ENCODE measurements around the gene AFG3L2. TPM values are rescaled to one million over a fixed set of nuclear protein-coding genes. Genes with fewer than 3 reads are reported as not detected.
A peak's percentile ranks its signal among the peaks of the same experiment; 100 is the strongest.

AFG3L2 gene
- total and polyA plus RNA-seq, 7 donors, result 88.8 to 163 (median 106) TPM

GRCh38 chr18:12330766-12331165, 46.3 kb downstream of the AFG3L2 start:
- Histone ChIP-seq H3K27ac (no peak overlapping the region), H3K4me1 (peaks cover 10% of the 10 kb centered on the region), H3K9me3 (no peaks in the 10 kb centered on the region), H3K4me3 (no peak overlapping the region), H3K36me3 (ENCODE audit: insufficient read depth in 1 of 2, low read depth in 1 of 2) (peaks cover 18 to 88% of the 10 kb centered on the region in 2 donors), H3K27me3 (ENCODE audit: insufficient read depth in 3 of 3, low read length in 2 of 3) (no peaks in the 10 kb centered on the region)
- intact Hi-C loops (cut with DNase I), result no loop called here
- WGBS, 3 donors, result 88 to 92% (median 89%) methylated on average over 4 of the region's 4 CpGs
- DNase-seq, result no peak
- no peak for TF ChIP-seq CTCF (IDR thresholded peaks at IDR 0.05)
- ATAC-seq, result no peak

GRCh38 chr18:12329125-12329698, 47.8 kb downstream of the AFG3L2 start:
- Histone ChIP-seq H3K9me3 (no peaks in the 10 kb centered on the region), H3K27ac (no peak overlapping the region), H3K4me3 (no peak overlapping the region), H3K36me3 (ENCODE audit: insufficient read depth in 1 of 2, low read depth in 1 of 2) (peaks cover 22 to 88% of the 10 kb centered on the region in 2 donors), H3K4me1 (peaks cover 10% of the 10 kb centered on the region), H3K27me3 (ENCODE audit: insufficient read depth in 3 of 3, low read length in 2 of 3) (no peaks in the 10 kb centered on the region)
- WGBS, 3 donors, result 86 to 88% (median 88%) methylated on average over 11 of the region's 11 CpGs
- ATAC-seq (no peak), DNase-seq (no peak)
- TF ChIP-seq CTCF (IDR thresholded peaks at IDR 0.05), result no peak
- intact Hi-C loops (cut with DNase I), result no loop called here

- Histone ChIP-seq H3K27ac (no peak overlapping the region), H3K27me3 (ENCODE audit: insufficient read depth in 3 of 3, low read length in 2 of 3) (no peaks in the 10 kb centered on the region), H3K36me3 (ENCODE audit: insufficient read depth in 1 of 2, low read depth in 1 of 2) (peaks cover 22 to 87% of the 10 kb centered on the region in 2 donors), H3K4me3 (no peak overlapping the region), H3K9me3 (no peaks in the 10 kb centered on the region), H3K4me1 (peaks cover 10% of the 10 kb centered on the region)
- ATAC-seq, result peak in 3 of 4 donors; percentile 8 to 12 (median 11)
- 73 to 82% (median 77%) methylated on average over 4 of the region's 4 CpGs for whole genome bisulfite sequencing, 3 donors
- no peak for DNase-seq
- intact Hi-C loops (cut with DNase I), result no loop called here
- TF ChIP-seq CTCF (IDR thresholded peaks at IDR 0.05), result no peak
These were observed 48.7 kb downstream of the AFG3L2 start for GRCh38 chr18:12328179-12328823.

GRCh38 chr18:12327510-12328178, 49.4 kb downstream of the AFG3L2 start:
- Histone ChIP-seq H3K27me3 (ENCODE audit: insufficient read depth in 3 of 3, low read length in 2 of 3) (no peaks in the 10 kb centered on the region), H3K4me3 (no peak overlapping the region), H3K4me1 (peaks cover 10% of the 10 kb centered on the region), H3K27ac (peak overlapping the region; percentile 30), H3K36me3 (ENCODE audit: insufficient read depth in 1 of 2, low read depth in 1 of 2) (peaks cover 22 to 92% of the 10 kb centered on the region in 2 donors), H3K9me3 (no peaks in the 10 kb centered on the region)
- peak; percentile 85 to 90 for DNase-seq
- TF ChIP-seq CTCF (IDR thresholded peaks at IDR 0.05), result peak; percentile 76
- ATAC-seq, result peak; percentile 89 to 95 (median 92)
- intact Hi-C loops (cut with DNase I), result no loop called here
- WGBS, 3 donors, result 52 to 54% (median 54%) methylated on average over 11 of the region's 11 CpGs
